ENCODE data around the gene NME9. TPM values are rescaled to one million over a fixed set of nuclear protein-coding genes. Genes with fewer than 3 reads are reported as not detected.

NME9 gene
- total and polyA plus RNA-seq, 2 donors (not counting 1 experiment from before 2014, with no cell fraction given), result not detected

- Histone ChIP-seq H3K4me2 (ENCODE audit: extremely low read depth, insufficient read depth, low read length) (no peak overlapping the region), H3K9ac (ENCODE audit: insufficient read depth, low read length) (no peak overlapping the region), H3K4me3 (replicated peaks in 1 of 4; ENCODE audit: control extremely low read depth in 1 of 4, insufficient read depth in 1 of 4, low read depth in 3 of 4, low read length in 4 of 4) (no peak overlapping the region), H3K79me2 (ENCODE audit: control insufficient read depth, insufficient read depth, low read length) (no peaks in the 10 kb centered on the region), H3K27ac (ENCODE audit: insufficient read depth, low read length) (no peak overlapping the region), H4K20me1 (ENCODE audit: control insufficient read depth, extremely low read depth, insufficient read depth, low read length) (no peaks in the 10 kb centered on the region), H3K27me3 (ENCODE audit: control insufficient read depth, insufficient read depth, low read length) (peaks cover 2% of the 10 kb centered on the region), H2AFZ (ENCODE audit: low read length) (no peak overlapping the region), H3K9me3 (ENCODE audit: control insufficient read depth, insufficient read depth, low read depth, low read length) (no peaks in the 10 kb centered on the region), H3K4me1 (ENCODE audit: control insufficient read depth, extremely low read depth, insufficient read depth, low read length) (no peaks in the 10 kb centered on the region), H3K36me3 (ENCODE audit: control insufficient read depth, insufficient read depth, low read length) (no peaks in the 10 kb centered on the region)
- TF ChIP-seq EZH2 (IDR thresholded peaks at IDR 0.05; ENCODE audit: low read length, missing control alignments), result no peak
- no peak for TF ChIP-seq CTCF (conservative IDR thresholded peaks at IDR 0.05 in 1 of 2, IDR thresholded peaks at IDR 0.05 in 1 of 2; ENCODE audit: low read depth in 1 of 2, low read length in 2 of 2)
- DNase-seq (ENCODE audit: low read depth in 2 of 2), result no peak
Measured at GRCh38 chr3:138308783-138309182, 20.9 kb downstream of the NME9 start.

- Histone ChIP-seq H3K4me1 (ENCODE audit: control insufficient read depth, extremely low read depth, insufficient read depth, low read length) (no peaks in the 10 kb centered on the region), H3K79me2 (ENCODE audit: control insufficient read depth, insufficient read depth, low read length) (no peaks in the 10 kb centered on the region), H3K36me3 (ENCODE audit: control insufficient read depth, insufficient read depth, low read length) (no peaks in the 10 kb centered on the region), H3K4me3 (replicated peaks in 1 of 4; ENCODE audit: control extremely low read depth in 1 of 4, insufficient read depth in 1 of 4, low read depth in 3 of 4, low read length in 4 of 4) (no peak overlapping the region), H3K9ac (ENCODE audit: insufficient read depth, low read length) (no peak overlapping the region), H3K4me2 (ENCODE audit: extremely low read depth, insufficient read depth, low read length) (no peak overlapping the region), H3K9me3 (ENCODE audit: control insufficient read depth, insufficient read depth, low read depth, low read length) (no peaks in the 10 kb centered on the region), H4K20me1 (ENCODE audit: control insufficient read depth, extremely low read depth, insufficient read depth, low read length) (no peaks in the 10 kb centered on the region), H3K27ac (ENCODE audit: insufficient read depth, low read length) (no peak overlapping the region), H3K27me3 (ENCODE audit: control insufficient read depth, insufficient read depth, low read length) (no peaks in the 10 kb centered on the region), H2AFZ (ENCODE audit: low read length) (no peak overlapping the region)
- TF ChIP-seq CTCF (conservative IDR thresholded peaks at IDR 0.05 in 1 of 2, IDR thresholded peaks at IDR 0.05 in 1 of 2; ENCODE audit: low read depth in 1 of 2, low read length in 2 of 2) (no peak), EZH2 (IDR thresholded peaks at IDR 0.05; ENCODE audit: low read length, missing control alignments) (no peak)
- no peak for DNase-seq (ENCODE audit: low read depth in 2 of 2)
Measured at GRCh38 chr3:138307899-138308298, 21.8 kb downstream of the NME9 start.

GRCh38 chr3:138303474-138303873, 26.2 kb downstream of the NME9 start:
- Histone ChIP-seq H4K20me1 (ENCODE audit: control insufficient read depth, extremely low read depth, insufficient read depth, low read length) (no peaks in the 10 kb centered on the region), H3K27me3 (ENCODE audit: control insufficient read depth, insufficient read depth, low read length) (no peaks in the 10 kb centered on the region), H3K9me3 (ENCODE audit: control insufficient read depth, insufficient read depth, low read depth, low read length) (no peaks in the 10 kb centered on the region), H3K27ac (ENCODE audit: insufficient read depth, low read length) (no peak overlapping the region), H3K9ac (ENCODE audit: insufficient read depth, low read length) (no peak overlapping the region), H3K79me2 (ENCODE audit: control insufficient read depth, insufficient read depth, low read length) (no peaks in the 10 kb centered on the region), H3K36me3 (ENCODE audit: control insufficient read depth, insufficient read depth, low read length) (no peaks in the 10 kb centered on the region), H3K4me3 (replicated peaks in 1 of 4; ENCODE audit: control extremely low read depth in 1 of 4, insufficient read depth in 1 of 4, low read depth in 3 of 4, low read length in 4 of 4) (no peak overlapping the region), H3K4me2 (ENCODE audit: extremely low read depth, insufficient read depth, low read length) (no peak overlapping the region), H2AFZ (ENCODE audit: low read length) (no peak overlapping the region), H3K4me1 (ENCODE audit: control insufficient read depth, extremely low read depth, insufficient read depth, low read length) (no peaks in the 10 kb centered on the region)
- DNase-seq (ENCODE audit: low read depth in 2 of 2), result no peak
- TF ChIP-seq EZH2 (IDR thresholded peaks at IDR 0.05; ENCODE audit: low read length, missing control alignments), result no peak
- TF ChIP-seq CTCF (conservative IDR thresholded peaks at IDR 0.05 in 1 of 2, IDR thresholded peaks at IDR 0.05 in 1 of 2; ENCODE audit: low read depth in 1 of 2, low read length in 2 of 2), result no peak
